GM20000 (cell line): ENCODE results near the gene CCDC120.

Source experiments
- DNase-seq: peaks from one replicate; pipeline ENCODE4 v3.0.0; 2012; ENCODE audit warnings: low spot score
- TF ChIP-seq, protein P1 (sequence below): IDR thresholded peaks from 2 replicates; pipeline ENCODE4 v1.5.1; 2012; ENCODE audit warnings: mild to moderate bottlenecking, control low read depth; ENCODE audit errors: extremely low read depth, missing control alignments

CCDC120 gene

GRCh38 chrX:49070988-49071387 lies 12.2 kb downstream of the CCDC120 start:
- TF ChIP-seq, protein P1, sequence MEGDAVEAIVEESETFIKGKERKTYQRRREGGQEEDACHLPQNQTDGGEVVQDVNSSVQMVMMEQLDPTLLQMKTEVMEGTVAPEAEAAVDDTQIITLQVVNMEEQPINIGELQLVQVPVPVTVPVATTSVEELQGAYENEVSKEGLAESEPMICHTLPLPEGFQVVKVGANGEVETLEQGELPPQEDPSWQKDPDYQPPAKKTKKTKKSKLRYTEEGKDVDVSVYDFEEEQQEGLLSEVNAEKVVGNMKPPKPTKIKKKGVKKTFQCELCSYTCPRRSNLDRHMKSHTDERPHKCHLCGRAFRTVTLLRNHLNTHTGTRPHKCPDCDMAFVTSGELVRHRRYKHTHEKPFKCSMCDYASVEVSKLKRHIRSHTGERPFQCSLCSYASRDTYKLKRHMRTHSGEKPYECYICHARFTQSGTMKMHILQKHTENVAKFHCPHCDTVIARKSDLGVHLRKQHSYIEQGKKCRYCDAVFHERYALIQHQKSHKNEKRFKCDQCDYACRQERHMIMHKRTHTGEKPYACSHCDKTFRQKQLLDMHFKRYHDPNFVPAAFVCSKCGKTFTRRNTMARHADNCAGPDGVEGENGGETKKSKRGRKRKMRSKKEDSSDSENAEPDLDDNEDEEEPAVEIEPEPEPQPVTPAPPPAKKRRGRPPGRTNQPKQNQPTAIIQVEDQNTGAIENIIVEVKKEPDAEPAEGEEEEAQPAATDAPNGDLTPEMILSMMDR: no peak
- DNase-seq: peak; percentile 10

- DNase-seq: peak; percentile 4
- TF ChIP-seq, protein P1: no peak
These were observed 13.3 kb downstream of the CCDC120 start for GRCh38 chrX:49071877-49072711.

GRCh38 chrX:49072712-49073095 lies 13.9 kb downstream of the CCDC120 start:
- peak; percentile 25 for DNase-seq
- TF ChIP-seq, protein P1: no peak

GRCh38 chrX:49073601-49074575 lies 15.1 kb downstream of the CCDC120 start, which contains the start of gene PRAF2:
Gene PRAF2 (minus strand): TSS chrX:49074002. CDS start chrX:49073987, 15 bp downstream.
- DNase-seq: peak; percentile 91
- TF ChIP-seq, protein P1: no peak

DNA sequence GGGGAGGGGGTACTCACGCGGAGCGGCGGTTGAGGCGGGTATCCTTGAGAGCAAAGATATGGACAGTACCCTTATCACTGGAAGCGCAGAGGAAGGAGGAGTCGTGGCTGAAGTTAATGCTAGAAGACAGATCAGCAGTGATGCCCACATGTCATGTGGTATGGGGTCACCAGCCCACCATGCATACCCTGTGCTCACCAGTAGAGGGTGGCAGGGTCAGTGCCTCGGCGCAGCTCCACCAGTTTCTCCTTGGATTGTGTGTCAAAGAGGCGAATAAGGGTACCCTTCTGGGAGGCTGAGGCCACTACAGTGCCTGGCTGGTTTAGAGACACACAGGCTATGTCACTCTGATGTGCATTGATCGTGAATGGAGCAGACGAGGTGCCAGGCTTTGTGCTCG lies 16.5 kb downstream of the CCDC120 start:
- DNase-seq: no peak
- TF ChIP-seq, protein P1: no peak

GRCh38 chrX:49077941-49078340 lies 19.1 kb downstream of the CCDC120 start:
- DNase-seq: no peak

More at GRCh38 chrX:49077941-49078340, 19.1 kb downstream of the CCDC120 start:
- TF ChIP-seq, protein P1: no peak
